NCI-H82 treated with DMSO at 0.1 percent for 48 hours (cell line): Measurements from ENCODE around the gene SARNP.
"Not testable (repeated sequence)": the region's sequence is repeated elsewhere in the genome, so short reads cannot be mapped to it uniquely, and the experiment has no call there.

Source experiments
- DNase-seq: peaks from one replicate; lab custom pipeline; 2025; ENCODE audit not compliant: unreplicated experiment; lab: John Stamatoyannopoulos, UW

SARNP gene

GRCh38 chr12:55839345-55840140, 22.0 kb upstream of the SARNP start:
- no peak for DNase-seq

- no peak for DNase-seq
Observed at GRCh38 chr12:55838361-55838760, 20.8 kb upstream of the SARNP start.

DNA sequence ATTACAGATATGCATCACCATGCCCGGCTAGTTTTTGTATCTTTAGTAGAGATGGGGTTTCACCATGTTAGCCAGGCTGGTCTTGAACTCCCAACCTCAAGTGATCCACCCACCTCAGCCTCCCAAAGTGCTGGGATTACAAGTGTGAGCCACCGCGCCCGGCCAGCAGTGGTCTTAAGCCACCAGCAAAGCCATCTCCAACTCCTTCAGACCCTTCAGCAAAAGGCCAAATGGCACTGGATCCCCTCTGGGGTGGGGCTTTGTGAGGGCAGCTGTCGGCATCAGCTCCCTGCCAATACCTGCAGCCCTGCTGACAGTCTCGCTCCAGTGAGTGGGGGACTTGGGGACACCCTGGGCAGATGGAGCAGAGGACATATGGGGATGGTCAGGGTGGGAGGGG, 16.9 kb upstream of the SARNP start:
- not testable (repeated sequence) for DNase-seq

GRCh38 chr12:55833056-55833455, 15.5 kb upstream of the SARNP start:
- no peak for DNase-seq

- DNase-seq: no peak
Observed at GRCh38 chr12:55831447-55831815, 13.9 kb upstream of the SARNP start.

- DNase-seq: peak; percentile 9
Observed at GRCh38 chr12:55830601-55831446, 13.3 kb upstream of the SARNP start.

DNA sequence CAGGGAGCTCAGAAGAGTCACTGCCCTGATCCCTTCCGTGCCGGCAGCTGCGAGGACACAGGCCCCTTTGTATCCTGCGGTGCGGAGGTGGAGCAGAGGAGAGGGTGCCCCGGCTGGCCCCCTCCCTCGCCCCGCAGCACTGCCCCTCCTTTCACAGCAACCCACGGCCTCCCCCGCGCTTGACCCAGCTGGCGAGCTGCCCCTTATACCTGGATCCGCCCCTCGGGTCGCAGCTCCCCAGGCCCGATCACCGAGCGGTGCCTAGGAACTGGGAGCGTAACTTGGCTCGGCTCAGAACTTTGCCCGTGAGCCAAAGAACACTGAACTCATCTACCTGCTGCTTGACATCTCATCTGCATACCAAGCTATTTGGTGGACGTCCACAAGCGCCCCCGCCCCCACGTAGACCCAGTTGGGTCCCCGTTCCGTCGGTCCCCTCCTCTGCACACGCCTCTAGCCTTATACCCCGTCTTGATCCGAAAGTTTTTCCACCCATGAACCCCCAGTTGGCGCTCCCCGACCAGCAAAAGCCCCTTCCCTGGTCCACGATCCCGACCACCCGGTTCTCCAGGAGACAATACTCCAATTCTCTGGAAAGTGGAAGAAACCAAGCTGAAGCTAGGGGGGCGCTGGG, 12.6 kb upstream of the SARNP start:
- no peak for DNase-seq

DNA sequence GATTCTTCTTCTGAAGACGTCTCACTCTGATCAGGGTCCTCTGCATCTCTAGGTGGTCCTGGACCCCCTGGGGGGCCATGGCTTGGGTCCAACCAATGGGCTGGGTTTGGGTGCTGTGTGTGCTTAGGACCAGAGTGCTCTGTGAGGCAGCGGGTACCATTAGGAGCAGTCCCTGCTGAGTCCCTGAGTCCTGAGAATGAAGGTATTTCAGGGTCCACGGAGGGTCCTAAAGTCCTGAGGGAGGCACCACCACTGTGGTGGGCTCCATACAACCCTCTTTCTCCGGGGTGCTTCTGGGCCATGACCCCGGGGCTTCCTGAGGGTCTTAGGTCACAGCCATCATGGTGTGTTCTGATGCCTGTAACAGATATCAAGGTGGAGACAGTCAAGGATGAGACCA, 10.8 kb upstream of the SARNP start:
- no peak for DNase-seq

DNA sequence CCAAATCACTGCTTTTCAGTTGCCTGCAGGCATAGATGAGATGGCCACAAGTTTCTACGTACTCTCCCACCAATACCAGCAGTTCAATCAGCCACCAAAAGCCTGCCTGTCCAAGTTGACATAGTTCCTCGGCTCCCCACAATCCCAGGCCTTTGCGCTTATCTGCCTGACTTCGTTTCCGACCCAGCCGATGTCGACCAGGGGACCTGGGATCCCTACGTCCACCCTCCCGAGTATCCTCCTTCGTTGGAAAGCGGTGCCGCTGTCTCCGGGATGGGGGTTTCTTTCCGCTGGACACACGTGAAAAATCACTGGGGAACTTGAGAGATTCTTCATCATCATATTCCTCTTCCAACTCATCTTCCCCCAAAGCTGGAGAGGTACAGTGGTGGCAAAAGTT, 10.3 kb upstream of the SARNP start:
- DNase-seq: no peak

DNA sequence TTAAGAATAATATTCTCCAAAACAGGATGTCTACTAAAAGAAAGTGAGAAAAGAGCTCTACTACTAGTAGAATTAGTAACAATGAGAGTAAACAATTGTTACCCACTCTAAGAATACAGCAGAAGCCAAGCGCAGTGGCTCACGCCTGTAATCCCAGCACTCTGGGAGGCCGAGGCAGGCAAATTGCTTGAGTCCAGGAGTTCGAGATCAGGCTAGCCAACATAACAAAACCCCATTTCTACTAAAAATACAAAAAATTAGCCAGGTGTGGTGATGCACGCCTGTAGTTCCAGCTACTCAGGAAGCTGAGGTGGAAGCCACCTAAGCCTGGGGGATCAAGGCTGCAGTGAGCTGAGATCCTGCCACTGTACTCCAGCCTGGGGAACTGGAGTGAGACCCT, 7.2 kb upstream of the SARNP start:
- DNase-seq: no peak

GRCh38 chr12:55823419-55823818, 5.9 kb upstream of the SARNP start:
- no peak for DNase-seq

GRCh38 chr12:55822228-55822627, 4.7 kb upstream of the SARNP start:
- no peak for DNase-seq

GRCh38 chr12:55820679-55821078, 3.2 kb upstream of the SARNP start:
- DNase-seq: no peak

DNA sequence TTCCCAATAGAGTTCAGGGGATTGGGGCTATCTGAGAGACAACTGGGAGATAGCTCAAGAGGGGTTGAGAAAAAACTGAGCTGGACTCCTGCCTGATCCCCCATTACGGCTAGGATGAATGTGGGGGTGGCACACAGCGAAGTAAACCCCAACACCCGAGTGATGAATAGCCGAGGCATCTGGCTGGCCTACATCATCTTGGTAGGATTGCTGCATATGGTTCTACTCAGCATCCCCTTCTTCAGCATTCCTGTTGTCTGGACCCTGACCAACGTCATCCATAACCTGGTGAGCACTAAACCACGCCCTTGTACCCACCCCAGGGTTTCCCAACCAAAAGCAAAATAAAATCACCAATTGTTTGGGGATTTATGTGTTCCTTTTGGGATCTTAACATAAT, 1.4 kb upstream of the SARNP start:
- no peak for DNase-seq

DNA sequence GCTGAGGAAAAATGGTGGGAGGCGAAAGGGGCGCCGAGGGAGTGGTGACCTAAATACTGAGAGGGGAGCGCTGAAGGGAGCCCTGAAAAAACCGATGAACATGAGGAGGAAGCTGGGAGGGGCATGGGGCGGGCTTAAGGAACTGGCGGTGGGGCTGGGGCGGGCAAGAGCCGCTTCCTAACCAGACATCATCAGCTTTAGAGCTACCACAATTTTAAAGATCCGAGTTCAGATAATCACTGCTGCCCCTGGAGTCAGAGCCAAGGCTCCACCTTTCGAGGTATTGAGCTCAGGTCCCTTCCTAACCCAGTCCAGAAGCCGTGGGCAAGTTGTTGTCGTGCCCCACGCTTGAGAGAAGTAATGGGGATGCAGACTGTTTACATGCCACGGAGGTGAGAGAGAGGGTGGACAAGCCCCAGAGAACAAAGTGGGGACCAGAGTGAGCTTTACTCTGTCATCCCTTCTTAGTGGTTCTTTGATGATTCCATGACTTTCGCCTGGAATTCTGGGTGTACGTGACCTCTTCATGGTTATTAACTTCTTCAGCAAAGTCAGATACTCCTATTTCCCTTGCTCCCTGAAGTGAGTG, 710 bp upstream of the SARNP start:
- DNase-seq: no peak

GRCh38 chr12:55816881-55817344, 611 bp downstream of the SARNP start:
- DNase-seq: no peak

GRCh38 chr12:55815473-55815872, 2.1 kb downstream of the SARNP start:
- no peak for DNase-seq

DNA sequence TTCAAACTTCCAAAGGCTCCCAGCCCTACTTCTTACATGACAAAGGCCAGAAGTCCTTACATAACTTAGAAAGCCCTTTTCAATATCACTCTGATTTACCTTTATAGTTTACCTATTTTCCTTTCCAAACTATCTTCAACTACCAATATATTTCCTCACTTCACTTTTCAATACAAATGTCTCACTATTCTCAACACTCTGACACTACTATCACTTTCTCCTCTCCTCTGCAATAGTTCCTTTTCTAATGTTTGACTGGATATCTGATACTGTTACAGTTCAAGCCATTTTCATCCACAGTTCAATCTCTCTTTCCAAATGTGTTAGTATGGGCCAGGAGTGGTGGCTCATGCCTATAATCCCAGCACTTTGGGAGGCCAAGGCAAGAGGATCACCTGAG, 3.3 kb downstream of the SARNP start:
- DNase-seq: no peak

DNA sequence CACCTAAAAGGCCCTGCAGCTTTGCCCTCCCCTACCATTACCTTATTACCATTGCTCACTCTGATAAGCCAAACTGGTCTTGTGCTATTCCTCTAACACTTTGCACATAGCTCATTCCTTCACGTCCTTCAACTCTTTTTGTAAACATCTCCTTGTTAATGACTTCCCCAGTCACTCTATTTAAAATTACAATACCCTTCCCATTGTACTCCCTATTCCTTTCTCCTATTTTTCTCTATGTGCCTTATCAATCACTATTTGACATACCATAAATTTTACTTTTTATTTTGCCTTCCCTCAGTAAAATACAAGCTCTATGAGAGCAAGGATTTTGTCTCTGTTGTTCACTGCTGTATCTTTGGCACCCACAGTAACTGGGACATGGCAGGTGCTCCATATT, 5.4 kb downstream of the SARNP start:
- DNase-seq: no peak

GRCh38 chr12:55809274-55809673, 8.2 kb downstream of the SARNP start:
- no peak for DNase-seq

DNA sequence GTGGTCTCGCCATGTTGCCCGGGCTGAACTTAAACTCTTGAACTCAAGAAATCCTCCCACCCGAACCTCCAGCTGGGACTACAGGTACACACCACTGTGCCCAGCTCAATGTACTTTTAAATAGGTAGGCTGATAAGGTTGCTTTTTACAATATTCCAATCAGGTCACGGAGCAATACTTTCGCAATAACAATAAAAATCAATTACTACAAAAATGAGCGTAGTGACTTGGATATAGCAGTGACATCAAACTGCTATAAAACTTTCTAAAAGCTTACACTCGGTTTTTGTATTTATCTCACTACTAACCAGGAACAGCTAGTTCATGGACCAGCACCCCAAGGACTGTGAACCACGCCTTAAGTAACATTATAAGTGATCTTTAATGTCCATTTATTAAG, 10.5 kb downstream of the SARNP start:
- DNase-seq: no peak
